HG03469 (cell line): ENCODE measurements around the gene NAT16.
"Not testable (repeated sequence)": the region's sequence is repeated elsewhere in the genome, so short reads cannot be mapped to it uniquely, and the experiment has no call there.

Experiments used
- ATAC-seq: cut with Tn5 transposase; IDR thresholded peaks from one replicate; pipeline ENCODE4 v1.9.1; 2021; ENCODE audit warnings: mild to moderate bottlenecking, moderate library complexity, moderate number of reproducible peaks; ENCODE audit not compliant: unreplicated experiment

NAT16 gene

GRCh38 chr7:101161692-101162471, 18.2 kb downstream of the NAT16 start:
- no peak for ATAC-seq

- ATAC-seq = no peak
Measured at GRCh38 chr7:101160910-101161309, 19.2 kb downstream of the NAT16 start.

GRCh38 chr7:101159696-101160674, 20.1 kb downstream of the NAT16 start:
- no peak for ATAC-seq

- no peak for ATAC-seq
Measured at GRCh38 chr7:101156866-101157589, 23.1 kb downstream of the NAT16 start.

- ATAC-seq = no peak
Measured at GRCh38 chr7:101156277-101156676, 23.8 kb downstream of the NAT16 start.

GRCh38 chr7:101155303-101155702, 24.8 kb downstream of the NAT16 start:
- no peak for ATAC-seq

- no peak for ATAC-seq
Measured at GRCh38 chr7:101154693-101155102, 25.4 kb downstream of the NAT16 start.

- no peak for ATAC-seq
Measured at GRCh38 chr7:101153969-101154692, 26.0 kb downstream of the NAT16 start, which contains the start of gene AP1S1. TSS of gene AP1S1 (plus strand) at chr7:101154476. CDS start at chr7:101154515, 39 bp downstream.

- ATAC-seq = no peak
Measured at GRCh38 chr7:101151908-101152651, 28.0 kb downstream of the NAT16 start.

- ATAC-seq = no peak
Measured at GRCh38 chr7:101140746-101141382, 39.2 kb downstream of the NAT16 start.

GRCh38 chr7:101140339-101140699, 39.8 kb downstream of the NAT16 start:
- no peak for ATAC-seq

- no peak for ATAC-seq
Measured at GRCh38 chr7:101138213-101138870, 41.8 kb downstream of the NAT16 start.

GRCh38 chr7:101137651-101138212, 42.4 kb downstream of the NAT16 start:
- no peak for ATAC-seq

GRCh38 chr7:101134399-101134980, 45.6 kb downstream of the NAT16 start:
- no peak for ATAC-seq

GRCh38 chr7:101133621-101134398, 46.3 kb downstream of the NAT16 start:
- no peak for ATAC-seq

GRCh38 chr7:101132626-101133600, 47.2 kb downstream of the NAT16 start:
- not testable (repeated sequence) for ATAC-seq
